RWPE2 (cell line): ENCODE measurements around the gene RORB.

Experiments used
- ATAC-seq: fragments of 200-7000 bp; cut with Tn5 transposase; 3 replicates; pipeline ENCODE4 v1.9.1; 2021; ENCODE audit warnings: low read depth
- DNase-seq: peaks from one replicate; pipeline ENCODE4 v3.0.0-alpha.2; 2020; ENCODE audit warnings: low spot score
- H3K27ac ChIP-seq: fragments of 450-650 bp; 2 replicates; pipeline ENCODE4 v1.5.1; 2017; ENCODE audit warnings: mild to moderate bottlenecking; ENCODE audit not compliant: poor library complexity, severe bottlenecking
- H3K27me3 ChIP-seq: fragments of 250-450 bp; sonication (Bioruptor Pico); 2 replicates; pipeline ENCODE4 v1.5.1; 2021; ENCODE audit warnings: mild to moderate bottlenecking, moderate library complexity; ENCODE audit not compliant: insufficient read depth, poor library complexity, severe bottlenecking
- H3K36me3 ChIP-seq: fragments of 250-450 bp; sonication (Bioruptor Pico); 2 replicates; pipeline ENCODE4 v1.5.1; 2020; ENCODE audit warnings: low read depth, mild to moderate bottlenecking, moderate library complexity
- H3K4me1 ChIP-seq: fragments of 250-450 bp; sonication (Bioruptor Pico); 2 replicates; pipeline ENCODE4 v1.5.1; 2021; ENCODE audit warnings: mild to moderate bottlenecking, moderate library complexity; ENCODE audit not compliant: insufficient read depth, poor library complexity, severe bottlenecking
- H3K4me3 ChIP-seq: fragments of 250-450 bp; sonication (Bioruptor Pico); 2 replicates; pipeline ENCODE4 v1.5.1; 2021; ENCODE audit warnings: mild to moderate bottlenecking, moderate library complexity; ENCODE audit not compliant: severe bottlenecking
- H3K9me3 ChIP-seq: fragments of 250-450 bp; sonication (Bioruptor Pico); 2 replicates; pipeline ENCODE4 v1.5.1; 2021; ENCODE audit warnings: mild to moderate bottlenecking, moderate library complexity; ENCODE audit not compliant: severe bottlenecking
- CTCF ChIP-seq: fragments of 450-650 bp; IDR thresholded peaks from one replicate; pipeline ENCODE4 v1.5.1; 2017; ENCODE audit warnings: mild to moderate bottlenecking, moderate library complexity; ENCODE audit not compliant: poor library complexity, severe bottlenecking

RORB gene

DNA sequence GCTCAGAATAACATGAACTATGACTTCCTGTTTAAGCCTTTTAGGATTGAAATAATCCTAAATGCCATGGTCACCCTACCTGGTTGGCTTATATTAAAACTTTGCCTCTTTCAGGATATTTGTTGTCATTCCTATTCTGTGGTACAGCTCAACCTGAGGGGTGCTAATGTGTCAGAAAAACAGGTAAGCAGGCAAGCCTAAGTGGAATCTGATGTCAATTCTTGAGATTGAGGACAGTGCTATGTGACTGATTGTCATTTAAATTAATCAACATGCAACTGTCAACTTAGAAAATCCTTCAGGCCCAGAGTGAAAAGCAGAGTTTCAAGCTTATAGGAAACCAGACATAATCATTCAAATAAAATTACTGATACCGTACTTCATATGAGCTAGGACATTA lies 2.6 kb upstream of the RORB start:
- Histone ChIP-seq H3K4me3 (no peak overlapping the region), H3K9me3 (no peaks in the 10 kb centered on the region), H3K4me1 (no peaks in the 10 kb centered on the region), H3K27me3 (peaks cover 59% of the 10 kb centered on the region), H3K27ac (no peak overlapping the region), H3K36me3 (no peaks in the 10 kb centered on the region)
- DNase-seq (no peak), ATAC-seq (no peak)
- TF ChIP-seq CTCF = no peak

DNA sequence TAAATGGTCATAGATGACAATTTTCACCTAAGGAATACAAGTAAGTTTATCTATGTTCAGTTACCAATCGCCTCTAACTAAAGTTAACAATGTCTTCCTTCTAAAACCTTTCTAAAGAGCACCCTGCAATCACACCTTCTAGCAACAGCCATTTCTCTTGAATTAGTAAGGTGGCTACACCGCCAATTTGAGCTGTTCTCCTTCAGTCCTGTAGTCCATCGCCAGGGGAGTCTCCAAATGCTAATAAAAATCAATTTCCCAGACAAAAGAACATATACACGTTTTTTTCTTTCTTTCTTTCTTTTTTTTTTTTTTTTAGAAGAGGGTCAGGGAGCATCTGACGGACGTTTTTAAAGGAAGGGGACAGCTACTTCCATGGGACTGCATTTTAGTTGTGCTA lies 729 bp upstream of the RORB start:
- Histone ChIP-seq H3K4me3 (no peak overlapping the region), H3K27ac (no peak overlapping the region), H3K27me3 (peaks cover 78% of the 10 kb centered on the region), H3K36me3 (no peaks in the 10 kb centered on the region), H3K4me1 (no peaks in the 10 kb centered on the region), H3K9me3 (no peaks in the 10 kb centered on the region)
- DNase-seq = no peak
- TF ChIP-seq CTCF = no peak
- no peak for ATAC-seq

- Histone ChIP-seq H3K4me3 (peak overlapping the region; percentile 33), H3K4me1 (no peaks in the 10 kb centered on the region), H3K27me3 (peaks cover 91% of the 10 kb centered on the region), H3K27ac (no peak overlapping the region), H3K36me3 (no peaks in the 10 kb centered on the region), H3K9me3 (no peaks in the 10 kb centered on the region)
- ATAC-seq (peak; percentile 44), DNase-seq (no peak)
- TF ChIP-seq CTCF = no peak
Observed at GRCh38 chr9:74497748-74498620, 849 bp downstream of the RORB start.

- Histone ChIP-seq H3K27me3 (peaks cover 87% of the 10 kb centered on the region), H3K9me3 (no peaks in the 10 kb centered on the region), H3K4me3 (peak overlapping the region; percentile 33), H3K36me3 (no peaks in the 10 kb centered on the region), H3K27ac (no peak overlapping the region), H3K4me1 (no peaks in the 10 kb centered on the region)
- DNase-seq = no peak
- TF ChIP-seq CTCF = no peak
- peak; percentile 6; the same call in 1 of the 3 replicates for ATAC-seq
Observed at GRCh38 chr9:74498621-74499095, 1.5 kb downstream of the RORB start.

GRCh38 chr9:74499111-74499601 lies 2.0 kb downstream of the RORB start:
- Histone ChIP-seq H3K4me1 (no peaks in the 10 kb centered on the region), H3K4me3 (no peak overlapping the region), H3K9me3 (no peaks in the 10 kb centered on the region), H3K36me3 (no peaks in the 10 kb centered on the region), H3K27me3 (peaks cover 89% of the 10 kb centered on the region), H3K27ac (no peak overlapping the region)
- no peak for ATAC-seq
- no peak for DNase-seq
- no peak for TF ChIP-seq CTCF
